HG02571 (cell line): Measurements from ENCODE around the gene PTGES3L.
"Not testable (repeated sequence)": the region's sequence is repeated elsewhere in the genome, so short reads cannot be mapped to it uniquely, and the experiment has no call there.

ENCODE experiments used
- ATAC-seq: cut with Tn5 transposase; IDR thresholded peaks from one replicate; pipeline ENCODE4 v1.9.1; 2021; ENCODE audit warnings: mild to moderate bottlenecking, moderate library complexity; ENCODE audit not compliant: unreplicated experiment

Gene PTGES3L

GRCh38 chr17:43014649-43015542 lies 35.0 kb upstream of the PTGES3L start:
- no peak for ATAC-seq

DNA sequence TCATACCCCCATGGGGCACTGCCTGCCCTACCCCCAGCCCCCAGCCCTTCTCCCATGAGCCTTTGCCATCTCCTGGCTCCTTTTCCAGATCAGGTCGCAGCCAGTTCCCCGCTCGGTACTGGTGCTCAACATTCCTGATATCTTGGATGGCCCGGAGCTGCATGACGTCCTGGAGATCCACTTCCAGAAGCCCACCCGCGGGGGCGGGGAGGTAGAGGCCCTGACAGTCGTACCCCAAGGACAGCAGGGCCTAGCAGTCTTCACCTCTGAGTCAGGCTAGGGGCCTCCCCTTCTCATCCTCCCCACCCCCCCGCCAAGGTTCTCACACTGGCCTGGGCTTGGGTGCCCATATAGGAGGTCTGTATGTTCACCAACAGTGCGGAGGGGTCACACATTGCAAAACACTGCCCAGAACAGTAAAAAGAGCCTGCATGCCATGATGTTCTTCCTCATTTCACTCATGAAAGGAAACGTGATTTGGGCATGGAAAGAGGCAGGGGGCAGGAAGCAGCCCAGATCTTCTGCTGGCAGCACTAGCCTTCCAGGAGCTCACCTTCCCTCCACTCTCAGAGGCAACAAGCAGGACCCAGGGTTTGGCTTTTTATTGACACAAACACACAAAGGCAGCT lies 34.3 kb upstream of the PTGES3L start:
- ATAC-seq: no peak

DNA sequence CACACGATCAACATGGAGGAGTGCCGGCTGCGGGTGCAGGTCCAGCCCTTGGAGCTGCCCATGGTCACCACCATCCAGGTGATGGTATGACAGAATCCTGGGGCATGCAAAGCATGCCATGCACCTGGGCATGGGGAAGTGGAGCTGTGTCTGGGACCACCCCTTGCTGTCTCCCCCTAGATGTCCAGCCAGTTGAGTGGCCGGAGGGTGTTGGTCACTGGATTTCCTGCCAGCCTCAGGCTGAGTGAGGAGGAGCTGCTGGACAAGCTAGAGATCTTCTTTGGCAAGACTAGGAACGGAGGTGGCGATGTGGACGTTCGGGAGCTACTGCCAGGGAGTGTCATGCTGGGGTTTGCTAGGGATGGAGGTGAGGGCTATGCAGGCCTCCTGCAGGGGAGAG lies 33.4 kb upstream of the PTGES3L start:
- ATAC-seq: no peak

- ATAC-seq: no peak
Observed at GRCh38 chr17:43011728-43012472, 32.0 kb upstream of the PTGES3L start.

DNA sequence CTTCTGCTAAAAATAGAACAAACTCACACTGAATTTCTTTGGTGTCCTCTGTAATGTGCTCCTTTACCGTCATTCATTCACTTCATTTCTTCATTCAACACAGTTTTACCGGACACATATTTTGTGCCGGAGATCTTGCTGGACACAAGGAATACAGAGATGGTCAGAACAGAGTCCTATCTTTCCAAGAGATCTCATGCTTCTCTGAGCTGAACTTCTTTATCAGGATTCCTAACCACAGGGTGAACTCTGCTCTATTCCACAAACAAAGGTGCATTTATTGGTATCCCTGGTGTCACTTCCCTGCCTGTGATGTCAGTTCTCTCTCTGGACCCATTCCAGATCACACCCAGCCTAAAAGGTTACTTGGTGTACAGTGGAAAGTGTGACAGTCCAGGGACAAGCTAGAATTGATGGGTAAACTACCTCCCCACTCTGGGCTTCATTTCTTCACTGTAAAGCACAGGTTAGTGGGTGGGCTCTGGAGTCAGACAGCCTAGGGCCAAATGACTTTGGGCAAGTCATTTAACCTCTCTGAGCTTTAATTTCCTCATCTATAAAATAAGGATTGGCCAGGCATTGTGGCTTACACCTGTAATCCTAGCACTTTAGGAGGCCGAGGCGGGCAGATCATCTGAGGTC lies 30.9 kb upstream of the PTGES3L start:
- no peak for ATAC-seq

GRCh38 chr17:43006639-43007551 lies 27.0 kb upstream of the PTGES3L start, which contains the start of gene IFI35:
IFI35 (plus strand) TSS chr17:43006784; CDS start chr17:43006948, 164 bp downstream.
- peak; percentile 76 for ATAC-seq

DNA sequence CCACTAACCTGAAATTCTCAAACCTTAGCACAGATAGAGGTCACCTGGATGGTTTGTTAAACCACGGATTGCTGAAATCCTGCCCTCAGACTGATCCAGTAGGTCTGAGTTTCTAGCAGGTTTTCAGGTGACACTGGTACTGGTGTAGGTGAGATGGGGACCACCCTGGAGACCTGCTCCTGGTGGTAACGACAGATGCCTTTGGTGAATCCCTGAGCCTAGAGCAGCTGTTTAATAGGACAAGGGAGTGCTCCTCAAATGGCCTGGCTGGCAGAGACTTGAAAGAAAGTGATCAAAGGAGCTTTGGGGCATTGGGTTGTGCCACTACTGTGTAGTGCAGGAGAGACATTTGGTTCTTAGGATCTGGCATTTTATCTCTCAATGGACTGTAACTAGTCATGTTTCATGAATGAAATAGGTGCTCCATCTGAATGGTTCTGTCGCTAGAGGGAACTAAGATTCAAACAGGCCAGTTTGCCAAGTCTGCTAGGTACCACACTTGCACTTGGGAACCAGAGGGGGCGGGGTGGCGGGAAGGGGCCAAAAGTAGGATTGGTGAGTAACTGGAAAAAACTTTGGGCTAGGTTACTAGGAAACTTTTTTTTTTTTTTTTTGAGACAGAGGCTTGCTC lies 23.8 kb upstream of the PTGES3L start:
- ATAC-seq: no peak

DNA sequence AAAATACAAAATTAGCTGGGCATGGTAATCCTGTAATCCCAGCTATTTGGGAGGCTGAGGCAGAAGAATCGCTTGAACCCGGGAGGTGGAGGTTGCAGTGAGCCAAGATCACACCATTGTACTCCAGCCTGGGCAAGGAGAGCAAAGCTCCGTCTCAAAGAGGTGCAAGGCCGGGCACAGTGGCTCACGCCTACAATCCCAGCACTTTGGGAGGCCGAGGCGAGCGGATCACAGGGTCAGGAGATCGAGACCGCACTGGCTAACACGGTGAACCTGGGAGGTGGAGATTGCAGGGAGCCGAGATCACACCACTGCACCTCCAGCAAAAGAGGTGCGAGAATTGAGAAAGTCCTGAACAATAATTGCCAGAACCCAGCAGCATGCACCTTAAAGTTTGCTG lies 21.0 kb upstream of the PTGES3L start:
- ATAC-seq: not testable (repeated sequence)

GRCh38 chr17:42999003-42999525 lies 19.2 kb upstream of the PTGES3L start:
- ATAC-seq: no peak

DNA sequence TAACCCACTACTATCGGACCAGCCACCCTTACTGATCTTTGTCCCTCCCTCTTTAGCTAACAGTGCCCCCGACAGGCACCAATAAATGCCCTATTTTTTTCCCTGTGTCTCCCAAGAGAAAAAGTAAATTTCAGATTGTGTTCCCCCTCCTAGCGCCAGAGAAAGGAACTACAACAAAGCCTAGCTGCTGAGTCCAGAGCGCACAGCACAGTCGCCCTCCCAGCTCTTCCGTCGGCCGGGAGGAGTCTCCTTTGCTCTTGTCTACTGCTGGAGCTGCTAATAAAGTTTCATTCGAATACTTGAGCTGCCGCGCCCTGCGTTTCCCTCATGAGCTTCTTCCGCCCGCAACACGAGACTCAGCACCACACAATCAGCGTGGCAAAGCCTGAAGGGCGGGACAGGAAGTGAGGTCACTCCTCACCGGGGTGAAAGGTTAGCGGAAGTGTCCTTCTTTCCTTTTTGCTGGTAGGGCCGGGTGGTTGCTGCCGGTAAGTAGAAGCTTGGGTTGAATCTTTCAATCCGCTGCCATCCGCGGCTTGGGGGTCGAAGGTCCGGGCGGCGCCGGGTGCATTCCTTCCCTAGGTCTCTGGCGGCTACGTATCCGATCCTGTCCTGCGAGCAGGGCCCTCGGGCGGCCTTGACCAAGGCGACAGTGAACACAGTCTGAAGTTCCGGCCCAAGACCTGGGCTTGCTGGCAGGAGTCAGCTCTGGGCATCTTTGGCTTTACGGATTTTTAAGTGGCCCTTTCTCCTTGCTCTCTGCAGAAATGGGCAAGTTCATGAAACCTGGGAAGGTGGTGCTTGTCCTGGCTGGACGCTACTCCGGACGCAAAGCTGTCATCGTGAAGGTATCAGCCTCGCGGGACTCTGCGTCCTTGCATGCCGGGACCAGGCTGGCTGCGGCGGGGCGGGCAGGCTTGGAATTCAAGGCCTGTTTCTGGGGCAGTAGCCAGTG lies 18.4 kb upstream of the PTGES3L start, which contains the start of gene RPL27:
Gene RPL27, plus strand, starts transcription at position 436 of the 955 bp plus-strand sequence. Its CDS starts 332 bp downstream, at position 768.
- ATAC-seq: peak; percentile 92

GRCh38 chr17:42997390-42997983 lies 17.6 kb upstream of the PTGES3L start:
- no peak for ATAC-seq

DNA sequence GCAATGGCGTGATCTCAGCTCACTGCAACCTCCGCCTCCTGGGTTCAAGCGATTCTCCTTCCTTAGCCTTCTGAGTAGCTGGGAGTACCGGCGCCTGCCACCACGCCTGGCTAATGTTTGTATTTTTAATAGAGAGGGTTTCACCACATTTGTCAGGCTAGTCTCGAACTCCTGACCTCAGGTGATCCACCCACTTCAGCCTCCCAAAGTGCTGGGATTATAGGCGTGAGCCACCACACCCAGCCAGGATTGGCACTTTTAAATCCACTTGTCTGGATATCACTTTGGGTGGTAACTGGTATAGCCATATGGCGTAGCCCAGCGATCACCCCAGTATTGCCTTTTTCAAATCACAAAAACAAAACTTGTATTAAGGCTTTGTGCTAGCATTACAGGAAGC lies 14.0 kb upstream of the PTGES3L start:
- not testable (repeated sequence) for ATAC-seq

DNA sequence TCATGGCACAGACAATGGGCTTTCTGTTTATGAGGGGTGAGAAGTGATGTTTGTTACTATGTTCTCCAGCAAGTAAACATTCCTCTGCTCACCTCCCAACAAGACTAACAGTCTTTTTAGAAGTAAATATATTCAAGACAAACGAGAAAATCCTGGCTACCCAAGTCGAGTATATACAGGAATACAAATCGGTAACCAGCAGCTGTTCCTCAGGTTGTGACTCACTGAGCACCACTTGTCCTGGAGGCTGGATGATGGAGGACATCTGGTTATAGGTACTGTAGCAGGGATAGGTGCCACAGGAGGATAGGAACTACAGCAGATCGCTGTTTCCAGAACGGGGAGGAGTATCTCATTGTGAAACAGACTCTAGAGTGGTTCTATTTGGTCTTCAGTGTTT lies 13.0 kb upstream of the PTGES3L start:
- no peak for ATAC-seq

- ATAC-seq: no peak
Observed at GRCh38 chr17:42991471-42991870, 11.6 kb upstream of the PTGES3L start.

DNA sequence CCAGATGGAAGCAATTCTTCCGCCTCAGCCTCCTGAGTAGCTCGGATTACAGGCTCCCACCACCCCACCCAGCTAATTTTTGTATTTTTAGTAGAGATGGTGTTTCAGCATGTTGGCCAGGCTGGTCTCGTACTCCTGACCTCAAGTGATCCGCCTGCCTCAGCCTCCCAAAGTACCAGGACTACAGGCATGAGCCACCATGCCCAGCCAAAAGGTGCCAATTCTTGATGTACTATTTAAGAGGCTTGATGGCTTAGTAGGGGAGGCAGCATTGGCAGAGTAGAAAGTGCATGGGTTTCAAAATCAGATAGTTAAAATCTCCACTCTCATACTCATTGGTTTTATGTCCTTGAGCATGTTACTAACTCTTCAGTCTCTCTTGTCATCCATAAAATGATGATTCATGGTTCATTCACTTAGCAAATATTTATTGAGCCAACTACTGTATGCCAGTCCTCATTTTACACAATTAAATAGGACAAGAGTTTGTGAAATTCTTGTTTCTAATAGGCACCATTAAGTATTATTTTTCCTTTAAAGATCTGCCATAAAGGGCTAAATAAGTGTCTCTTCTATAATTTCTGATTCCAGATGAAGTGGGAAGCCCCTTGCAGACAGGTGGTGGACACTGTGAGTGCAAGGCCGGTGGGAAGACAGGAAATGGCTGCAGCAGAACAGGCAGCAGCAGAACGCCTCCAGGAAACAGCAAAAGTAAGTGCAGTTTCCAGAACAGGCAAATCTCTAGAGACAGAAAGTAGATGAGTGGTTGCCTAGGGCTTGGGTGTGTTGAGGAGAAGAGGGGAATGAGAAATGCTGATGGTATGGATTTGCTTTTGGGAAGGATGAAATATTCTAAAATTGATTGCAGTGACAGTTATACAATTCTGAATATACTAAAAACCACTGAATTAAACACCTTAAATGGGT lies 10.1 kb upstream of the PTGES3L start:
- no peak for ATAC-seq

DNA sequence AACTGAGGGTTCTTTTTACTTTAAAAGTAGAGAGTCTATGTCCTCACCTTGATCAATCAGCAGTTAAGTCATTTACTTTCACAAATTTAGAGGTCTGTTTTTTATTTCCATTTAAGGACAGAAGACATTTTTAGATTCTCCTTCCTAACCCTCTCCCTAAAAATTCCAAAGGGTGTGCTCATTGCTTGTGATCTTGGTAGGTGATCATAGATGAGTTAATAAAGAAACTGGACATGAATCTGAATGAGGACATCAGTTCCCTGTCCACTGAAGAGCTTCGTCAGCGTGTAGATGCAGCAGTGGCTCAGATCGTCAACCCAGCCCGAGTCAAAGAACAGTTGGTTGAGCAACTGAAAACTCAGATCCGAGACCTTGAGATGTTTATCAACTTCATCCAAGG lies 9.3 kb upstream of the PTGES3L start:
- ATAC-seq: no peak

DNA sequence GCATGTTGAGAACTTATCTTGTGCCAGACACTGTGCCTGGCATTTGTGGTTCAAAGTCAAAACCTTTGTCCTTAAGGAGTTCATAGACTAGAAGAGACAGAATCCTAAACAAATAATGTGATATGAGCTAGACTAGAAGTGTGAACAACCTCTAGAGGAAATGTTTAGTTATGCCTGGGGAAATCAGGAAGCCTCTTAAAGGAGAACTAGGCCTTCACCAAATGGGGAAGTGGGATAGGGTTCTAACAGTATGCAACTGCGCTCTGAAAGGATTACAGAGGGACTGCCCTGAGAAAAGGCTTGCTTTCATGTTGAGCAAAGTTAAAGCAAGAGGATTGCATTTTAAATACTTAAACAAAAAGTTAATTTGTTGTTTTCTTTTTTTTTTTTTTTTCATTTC lies 5.3 kb upstream of the PTGES3L start:
- ATAC-seq: no peak
